ENCODE measurements around the gene PHF13. TPM values are rescaled to one million over a fixed set of nuclear protein-coding genes. Genes with fewer than 3 reads are reported as not detected.

PHF13 gene
- total and polyA plus RNA-seq, 8 donors = 11.1 to 24.8 (median 19.8) TPM

DNA sequence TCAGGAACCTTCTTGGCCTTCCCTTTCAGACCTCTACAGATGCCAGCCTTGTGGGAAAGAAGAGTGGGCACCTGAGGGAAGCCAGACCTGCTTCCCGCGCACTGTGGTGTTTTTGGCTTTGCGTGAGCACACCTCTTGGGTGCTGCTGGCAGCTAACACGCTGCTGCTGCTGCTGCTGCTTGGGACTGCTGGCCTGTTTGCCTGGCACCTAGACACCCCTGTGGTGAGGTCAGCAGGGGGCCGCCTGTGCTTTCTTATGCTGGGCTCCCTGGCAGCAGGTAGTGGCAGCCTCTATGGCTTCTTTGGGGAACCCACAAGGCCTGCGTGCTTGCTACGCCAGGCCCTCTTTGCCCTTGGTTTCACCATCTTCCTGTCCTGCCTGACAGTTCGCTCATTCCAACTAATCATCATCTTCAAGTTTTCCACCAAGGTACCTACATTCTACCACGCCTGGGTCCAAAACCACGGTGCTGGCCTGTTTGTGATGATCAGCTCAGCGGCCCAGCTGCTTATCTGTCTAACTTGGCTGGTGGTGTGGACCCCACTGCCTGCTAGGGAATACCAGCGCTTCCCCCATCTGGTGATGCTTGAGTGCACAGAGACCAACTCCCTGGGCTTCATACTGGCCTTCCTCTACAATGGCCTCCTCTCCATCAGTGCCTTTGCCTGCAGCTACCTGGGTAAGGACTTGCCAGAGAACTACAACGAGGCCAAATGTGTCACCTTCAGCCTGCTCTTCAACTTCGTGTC lies 34.7 kb upstream of the PHF13 start:
- Histone ChIP-seq H3K9me3 (no peaks in the 10 kb centered on the region), H3K27me3 (no peaks in the 10 kb centered on the region), H3K4me1 (peaks cover 11 to 35% of the 10 kb centered on the region in 2 donors), H3K4me3 (peak overlapping the region in 1 of 2 donors; percentile 92), H3K27ac (peak overlapping the region; percentile 88 to 96), H3K36me3 (no peaks in the 10 kb centered on the region)
- ATAC-seq = no peak
- TF ChIP-seq, protein P1, sequence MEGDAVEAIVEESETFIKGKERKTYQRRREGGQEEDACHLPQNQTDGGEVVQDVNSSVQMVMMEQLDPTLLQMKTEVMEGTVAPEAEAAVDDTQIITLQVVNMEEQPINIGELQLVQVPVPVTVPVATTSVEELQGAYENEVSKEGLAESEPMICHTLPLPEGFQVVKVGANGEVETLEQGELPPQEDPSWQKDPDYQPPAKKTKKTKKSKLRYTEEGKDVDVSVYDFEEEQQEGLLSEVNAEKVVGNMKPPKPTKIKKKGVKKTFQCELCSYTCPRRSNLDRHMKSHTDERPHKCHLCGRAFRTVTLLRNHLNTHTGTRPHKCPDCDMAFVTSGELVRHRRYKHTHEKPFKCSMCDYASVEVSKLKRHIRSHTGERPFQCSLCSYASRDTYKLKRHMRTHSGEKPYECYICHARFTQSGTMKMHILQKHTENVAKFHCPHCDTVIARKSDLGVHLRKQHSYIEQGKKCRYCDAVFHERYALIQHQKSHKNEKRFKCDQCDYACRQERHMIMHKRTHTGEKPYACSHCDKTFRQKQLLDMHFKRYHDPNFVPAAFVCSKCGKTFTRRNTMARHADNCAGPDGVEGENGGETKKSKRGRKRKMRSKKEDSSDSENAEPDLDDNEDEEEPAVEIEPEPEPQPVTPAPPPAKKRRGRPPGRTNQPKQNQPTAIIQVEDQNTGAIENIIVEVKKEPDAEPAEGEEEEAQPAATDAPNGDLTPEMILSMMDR (IDR thresholded peaks at IDR 0.05) = no peak
- no peak for DNase-seq
- intact Hi-C loops (cut with DNase I) = no loop called here

DNA sequence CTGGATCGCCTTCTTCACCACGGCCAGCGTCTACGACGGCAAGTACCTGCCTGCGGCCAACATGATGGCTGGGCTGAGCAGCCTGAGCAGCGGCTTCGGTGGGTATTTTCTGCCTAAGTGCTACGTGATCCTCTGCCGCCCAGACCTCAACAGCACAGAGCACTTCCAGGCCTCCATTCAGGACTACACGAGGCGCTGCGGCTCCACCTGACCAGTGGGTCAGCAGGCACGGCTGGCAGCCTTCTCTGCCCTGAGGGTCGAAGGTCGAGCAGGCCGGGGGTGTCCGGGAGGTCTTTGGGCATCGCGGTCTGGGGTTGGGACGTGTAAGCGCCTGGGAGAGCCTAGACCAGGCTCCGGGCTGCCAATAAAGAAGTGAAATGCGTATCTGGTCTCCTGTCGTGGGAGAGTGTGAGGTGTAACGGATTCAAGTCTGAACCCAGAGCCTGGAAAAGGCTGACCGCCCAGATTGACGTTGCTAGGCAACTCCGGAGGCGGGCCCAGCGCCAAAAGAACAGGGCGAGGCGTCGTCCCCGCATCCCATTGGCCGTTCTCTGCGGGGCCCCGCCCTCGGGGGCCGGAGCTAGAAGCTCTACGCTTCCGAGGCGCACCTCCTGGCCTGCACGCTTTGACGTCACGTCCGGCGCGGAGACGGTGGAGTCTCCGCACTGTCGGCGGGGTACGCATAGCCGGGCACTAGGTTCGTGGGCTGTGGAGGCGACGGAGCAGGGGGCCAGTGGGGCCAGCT lies 34.0 kb upstream of the PHF13 start, which contains the start of gene ZBTB48:
ZBTB48 (plus strand) TSS at position 621 of the 745 bp plus-strand sequence. CDS start 616 bp downstream, outside the sequence.
- DNase-seq (peak; percentile 99 to 100 (median 100)), ATAC-seq (peak; percentile 98)
- Histone ChIP-seq H3K27me3 (no peaks in the 10 kb centered on the region), H3K4me1 (peaks cover 11 to 43% of the 10 kb centered on the region in 2 donors), H3K4me3 (peak within 1 kb of the TSS; percentile 88 to 92), H3K36me3 (peaks cover 0 to 5% of the 10 kb centered on the region in 2 donors), H3K27ac (peak within 1 kb of the TSS; percentile 88 to 96), H3K9me3 (no peaks in the 10 kb centered on the region)
- intact Hi-C loops (cut with DNase I) = no loop called here
- TF ChIP-seq, protein P1 (IDR thresholded peaks at IDR 0.05) = no peak

DNA sequence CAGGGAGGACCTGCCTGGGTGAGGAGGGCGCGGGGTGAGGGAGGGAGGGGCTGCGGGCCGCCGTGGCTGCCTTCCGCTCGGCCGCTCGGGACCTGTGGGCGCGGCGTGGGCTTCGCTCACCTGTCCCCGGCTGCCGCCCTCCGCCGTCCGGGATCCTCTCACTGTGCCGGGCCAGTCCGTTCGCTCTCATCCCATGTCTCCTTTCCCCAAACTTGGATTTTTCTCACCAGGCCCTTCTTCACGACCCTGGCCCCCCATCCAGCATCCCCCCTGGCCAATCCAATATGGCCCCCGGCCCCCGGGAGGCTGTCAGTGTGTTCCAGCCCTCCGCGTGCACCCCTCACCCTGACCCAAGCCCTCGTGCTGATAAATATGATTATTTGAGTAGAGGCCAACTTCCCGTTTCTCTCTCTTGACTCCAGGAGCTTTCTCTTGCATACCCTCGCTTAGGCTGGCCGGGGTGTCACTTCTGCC lies 33.4 kb upstream of the PHF13 start:
- peaks cover 0 to 5% of the 10 kb centered on the region in 2 donors for H3K36me3 ChIP-seq
- DNase-seq = peak in 2 of 4 donors; percentile 14 to 65
- intact Hi-C loops (cut with DNase I) = no loop called here
- H3K4me3 ChIP-seq = peak overlapping the region; percentile 88 to 92
- TF ChIP-seq, protein P1 (IDR thresholded peaks at IDR 0.05) = no peak
- ATAC-seq = peak; percentile 50
- H3K27ac ChIP-seq = peak overlapping the region; percentile 88 to 96
- no peaks in the 10 kb centered on the region for H3K27me3 ChIP-seq
- peaks cover 11 to 47% of the 10 kb centered on the region in 2 donors for H3K4me1 ChIP-seq
- no peaks in the 10 kb centered on the region for H3K9me3 ChIP-seq

DNA sequence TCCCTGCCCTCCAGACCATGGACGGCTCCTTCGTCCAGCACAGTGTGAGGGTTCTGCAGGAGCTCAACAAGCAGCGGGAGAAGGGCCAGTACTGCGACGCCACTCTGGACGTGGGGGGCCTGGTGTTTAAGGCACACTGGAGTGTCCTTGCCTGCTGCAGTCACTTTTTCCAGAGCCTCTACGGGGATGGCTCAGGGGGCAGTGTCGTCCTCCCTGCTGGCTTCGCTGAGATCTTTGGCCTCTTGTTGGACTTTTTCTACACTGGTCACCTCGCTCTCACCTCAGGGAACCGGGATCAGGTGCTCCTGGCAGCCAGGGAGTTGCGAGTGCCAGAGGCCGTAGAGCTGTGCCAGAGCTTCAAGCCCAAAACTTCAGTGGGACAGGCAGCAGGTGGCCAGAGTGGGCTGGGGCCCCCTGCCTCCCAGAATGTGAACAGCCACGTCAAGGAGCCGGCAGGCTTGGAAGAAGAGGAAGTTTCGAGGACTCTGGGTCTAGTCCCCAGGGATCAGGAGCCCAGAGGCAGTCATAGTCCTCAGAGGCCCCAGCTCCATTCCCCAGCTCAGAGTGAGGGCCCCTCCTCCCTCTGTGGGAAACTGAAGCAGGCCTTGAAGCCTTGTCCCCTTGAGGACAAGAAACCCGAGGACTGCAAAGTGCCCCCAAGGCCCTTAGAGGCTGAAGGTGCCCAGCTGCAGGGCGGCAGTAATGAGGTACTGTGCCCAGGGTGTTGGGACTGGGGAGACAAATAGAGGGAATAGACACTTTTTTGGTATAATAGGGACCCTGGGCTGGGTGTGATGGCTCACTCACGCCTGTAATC lies 32.7 kb upstream of the PHF13 start:
- DNase-seq = no peak

More for the DNA sequence above, 32.7 kb upstream of the PHF13 start:
- Histone ChIP-seq H3K27ac (peak overlapping the region; percentile 88 to 96), H3K4me1 (peaks cover 11 to 47% of the 10 kb centered on the region in 2 donors), H3K4me3 (peak overlapping the region; percentile 88 to 92), H3K27me3 (no peaks in the 10 kb centered on the region), H3K36me3 (peaks cover 0 to 5% of the 10 kb centered on the region in 2 donors), H3K9me3 (no peaks in the 10 kb centered on the region)
- TF ChIP-seq, protein P1 (IDR thresholded peaks at IDR 0.05) = no peak
- intact Hi-C loops (cut with DNase I) = no loop called here
- peak; percentile 2 for ATAC-seq
